GM21576 (cell line): ENCODE results near the gene ETV5.

Experiments used
- ATAC-seq: cut with Tn5 transposase; IDR thresholded peaks from one replicate; pipeline ENCODE4 v1.9.1; 2021; ENCODE audit warnings: mild to moderate bottlenecking, moderate library complexity; ENCODE audit not compliant: unreplicated experiment

The ETV5 gene

GRCh38 chr3:186070133-186070532 lies 38.8 kb downstream of the ETV5 start:
- no peak for ATAC-seq

DNA sequence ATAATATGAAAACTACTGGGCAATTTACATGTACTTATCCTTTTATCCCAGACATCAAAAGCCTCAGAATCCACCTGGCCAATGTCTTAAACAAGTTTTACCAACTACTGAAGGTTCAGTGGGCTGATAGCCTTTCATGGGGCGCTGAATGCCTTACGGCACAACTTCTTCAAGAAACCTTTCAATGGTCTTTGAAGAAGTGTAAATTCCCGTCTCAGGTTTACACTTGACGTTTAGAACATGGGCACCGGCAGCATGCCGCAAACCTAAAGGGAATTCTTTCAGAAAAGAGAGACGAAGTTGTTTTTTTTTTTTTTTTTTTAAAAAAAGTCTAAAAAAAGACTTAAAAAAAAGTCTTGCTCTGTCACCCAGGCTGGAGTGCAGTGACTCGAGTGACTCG lies 39.7 kb downstream of the ETV5 start:
- no peak for ATAC-seq

GRCh38 chr3:186068243-186068552 lies 40.7 kb downstream of the ETV5 start:
- no peak for ATAC-seq

- no peak for ATAC-seq
Observed at GRCh38 chr3:186067360-186068242, 41.3 kb downstream of the ETV5 start.

- ATAC-seq = peak; percentile 84
Observed at GRCh38 chr3:186060222-186060621, 48.7 kb downstream of the ETV5 start.

DNA sequence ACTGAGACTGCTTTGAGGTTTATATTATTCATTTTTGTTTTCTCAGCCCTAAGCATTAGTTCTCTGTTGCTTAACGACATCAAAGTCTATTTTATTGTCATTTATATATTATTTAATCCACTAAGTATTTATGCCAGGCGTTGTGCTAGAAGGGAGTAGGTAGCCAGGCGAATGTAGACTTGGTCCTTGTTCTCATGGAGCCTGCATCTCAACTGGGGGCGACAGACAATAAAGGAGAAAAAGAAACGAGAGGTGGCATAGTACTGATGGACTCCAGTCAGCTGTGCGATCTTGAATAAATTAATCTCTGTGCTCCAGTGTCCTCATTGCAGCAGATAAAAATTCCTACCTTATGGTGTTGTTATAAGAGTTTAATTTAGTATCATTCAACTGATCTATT lies 49.7 kb downstream of the ETV5 start:
- ATAC-seq = no peak

- ATAC-seq = no peak
Observed at GRCh38 chr3:186058225-186058624, 50.7 kb downstream of the ETV5 start.

DNA sequence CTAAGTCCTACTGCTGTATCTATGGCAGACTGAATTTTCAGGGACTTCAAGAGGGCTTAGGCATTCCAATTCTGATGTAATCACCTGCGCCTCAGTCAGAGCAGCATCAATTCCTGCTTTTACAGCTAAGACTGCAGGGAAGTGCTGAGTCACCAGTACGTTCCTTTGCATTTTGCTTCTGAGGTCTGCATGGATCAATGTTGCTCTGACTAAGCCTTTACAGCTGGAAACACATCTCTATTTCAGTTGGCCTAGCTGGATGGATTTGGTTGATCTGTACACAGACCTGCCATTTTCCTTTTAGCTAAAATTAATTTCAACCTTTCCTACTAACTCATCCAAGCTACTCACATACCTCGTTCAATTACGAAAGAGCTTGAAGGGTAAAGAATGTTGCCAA lies 51.3 kb downstream of the ETV5 start:
- no peak for ATAC-seq

GRCh38 chr3:186054792-186055352 lies 54.0 kb downstream of the ETV5 start:
- no peak for ATAC-seq

DNA sequence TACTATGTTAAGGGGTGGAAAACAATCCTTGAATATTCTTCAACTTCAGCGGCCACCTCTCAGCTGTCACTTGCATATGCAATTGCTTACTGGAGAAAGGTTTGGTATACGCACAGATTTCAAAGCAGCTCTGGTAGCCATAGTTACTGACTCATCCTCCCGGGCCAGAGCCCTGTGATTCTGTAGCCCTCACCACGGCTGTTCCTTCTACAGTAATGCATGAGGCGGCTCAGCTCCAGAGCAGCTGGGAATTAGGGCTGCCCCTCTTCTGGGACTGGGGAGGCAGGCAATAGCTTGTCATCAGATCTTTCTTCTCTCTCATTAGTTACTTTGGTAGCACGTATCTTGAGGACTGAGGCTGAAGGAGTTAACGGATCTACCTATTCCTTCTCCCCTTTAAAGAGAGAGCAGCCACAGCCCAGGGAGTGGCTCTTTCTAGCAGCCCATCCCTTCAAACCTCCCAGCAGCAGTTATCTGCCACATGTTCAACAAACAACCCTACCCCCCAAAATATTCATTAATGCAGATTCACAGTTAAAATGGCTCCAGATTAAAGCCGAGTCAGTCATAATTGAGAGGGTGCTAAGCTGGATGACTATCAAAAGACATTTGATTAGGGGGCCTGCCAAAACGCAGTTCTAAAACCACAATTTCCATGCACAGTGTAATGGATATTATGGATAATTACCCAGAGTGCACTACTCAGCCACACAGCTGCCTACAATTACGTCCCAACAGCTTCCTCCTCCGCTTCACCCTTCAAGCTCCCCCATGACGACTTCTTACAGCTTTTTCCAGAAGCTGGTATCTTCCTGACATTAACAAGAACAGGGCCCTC lies 54.7 kb downstream of the ETV5 start:
- no peak for ATAC-seq

- no peak for ATAC-seq
Observed at GRCh38 chr3:186052096-186052840, 56.6 kb downstream of the ETV5 start.

DNA sequence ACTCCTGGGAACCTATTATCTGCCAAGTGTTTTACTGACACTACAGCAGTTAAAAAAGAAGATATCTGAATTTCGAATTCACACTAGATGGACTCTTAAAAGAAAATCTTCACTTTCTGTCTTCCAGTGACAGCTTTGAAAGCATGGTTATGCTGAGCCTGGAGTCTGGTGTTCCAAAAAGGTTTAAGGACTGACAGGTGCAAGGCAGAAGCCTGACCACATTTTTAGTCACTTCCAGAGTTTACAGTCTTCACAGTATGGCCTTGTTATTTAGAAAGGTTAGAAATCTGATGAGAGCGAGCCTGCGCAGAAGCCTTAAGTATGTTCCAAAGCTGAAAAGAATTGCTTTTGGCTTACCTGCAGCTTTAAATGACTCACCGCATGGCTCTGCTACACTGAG lies 59.9 kb downstream of the ETV5 start:
- ATAC-seq = no peak

DNA sequence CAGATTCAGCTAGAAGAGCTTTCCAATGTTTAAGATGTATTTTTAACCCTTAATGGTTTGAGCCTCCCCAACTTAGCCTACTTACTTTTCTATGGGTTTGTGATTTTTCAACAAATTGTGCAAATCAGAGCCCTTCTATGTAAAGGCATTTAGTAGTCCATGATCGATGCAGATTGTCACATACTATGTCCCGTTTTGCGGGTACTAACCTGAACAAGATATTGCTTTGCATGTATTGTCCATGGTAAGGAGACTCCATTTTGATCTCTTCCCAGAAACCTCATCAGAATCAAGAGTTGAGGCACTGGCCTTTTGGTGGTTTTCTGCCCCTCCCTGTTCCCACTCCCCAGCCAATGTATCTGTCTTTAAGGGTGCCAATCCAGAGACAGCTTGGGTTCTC lies 60.8 kb downstream of the ETV5 start:
- no peak for ATAC-seq

DNA sequence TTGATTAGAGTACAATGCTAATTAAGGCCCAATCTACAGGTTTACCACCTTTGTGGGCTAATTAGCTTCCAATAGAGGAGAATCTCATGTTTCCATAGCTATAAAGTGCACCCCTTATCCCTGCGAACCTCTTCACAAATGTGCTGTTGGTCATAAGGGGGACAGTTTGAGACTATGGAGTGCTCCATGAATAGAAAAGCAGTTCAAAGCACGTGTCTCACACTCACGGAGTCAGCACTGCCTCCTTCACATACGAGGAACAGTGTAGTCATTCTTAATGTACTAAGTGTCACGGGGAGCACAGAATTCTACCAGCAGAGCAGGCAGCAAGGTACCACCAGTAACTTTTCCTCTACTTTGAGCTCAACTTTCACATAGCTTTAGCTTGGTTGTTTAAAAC lies 62.1 kb downstream of the ETV5 start:
- ATAC-seq = no peak

DNA sequence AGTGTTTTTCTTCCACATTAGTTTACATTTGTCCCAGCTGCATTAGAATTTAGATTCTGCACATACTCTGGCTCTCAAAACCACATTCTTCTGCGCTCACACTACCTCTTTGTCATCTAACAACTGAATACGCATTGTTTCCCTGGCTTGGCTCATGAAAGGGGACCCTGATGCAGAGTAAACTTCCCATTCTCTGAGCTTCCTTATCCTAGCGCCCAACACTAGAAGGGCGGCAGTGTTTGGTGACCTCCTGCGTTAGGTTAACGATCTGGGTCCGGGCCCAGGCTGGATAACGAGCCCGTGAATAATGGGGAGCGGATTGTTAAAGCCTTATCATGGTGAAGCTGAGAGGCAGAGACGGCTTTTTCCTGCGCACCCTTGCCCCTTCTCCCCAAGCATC lies 63.9 kb downstream of the ETV5 start:
- ATAC-seq = no peak

- ATAC-seq = no peak
Observed at GRCh38 chr3:186044427-186044826, 64.5 kb downstream of the ETV5 start.

DNA sequence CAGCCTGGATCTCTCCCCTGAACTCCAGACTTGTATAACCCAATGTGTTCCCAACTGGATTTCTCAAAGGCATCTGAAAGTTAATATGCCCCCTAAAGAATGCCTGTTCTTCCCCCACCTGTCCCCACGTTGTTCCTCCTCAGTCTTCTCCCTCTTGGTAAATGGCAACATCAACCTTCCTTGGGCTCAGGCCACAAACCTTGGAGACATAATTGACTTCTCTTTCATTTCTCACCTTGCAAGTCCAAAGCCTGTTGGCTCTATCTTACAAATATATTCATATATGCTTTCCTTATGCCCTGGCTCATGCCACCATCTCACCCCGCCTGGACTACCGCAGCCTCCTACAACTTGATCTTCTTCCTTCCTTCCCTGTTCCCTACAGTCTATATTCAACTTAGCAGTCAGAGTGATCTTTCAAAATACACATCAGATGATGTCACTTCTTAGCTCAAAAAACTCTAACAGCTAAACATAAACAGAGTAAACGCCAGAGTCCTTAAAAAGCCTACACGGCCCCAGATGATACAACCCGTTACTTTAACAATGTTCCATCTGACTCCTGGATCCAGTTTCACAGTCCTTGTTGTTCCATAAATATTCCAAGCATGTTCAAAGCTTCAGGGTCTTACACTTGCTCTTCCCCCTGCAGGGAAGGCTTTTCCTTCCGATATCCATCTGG lies 66.2 kb downstream of the ETV5 start:
- no peak for ATAC-seq

GRCh38 chr3:186042036-186042435 lies 66.9 kb downstream of the ETV5 start:
- ATAC-seq = no peak

DNA sequence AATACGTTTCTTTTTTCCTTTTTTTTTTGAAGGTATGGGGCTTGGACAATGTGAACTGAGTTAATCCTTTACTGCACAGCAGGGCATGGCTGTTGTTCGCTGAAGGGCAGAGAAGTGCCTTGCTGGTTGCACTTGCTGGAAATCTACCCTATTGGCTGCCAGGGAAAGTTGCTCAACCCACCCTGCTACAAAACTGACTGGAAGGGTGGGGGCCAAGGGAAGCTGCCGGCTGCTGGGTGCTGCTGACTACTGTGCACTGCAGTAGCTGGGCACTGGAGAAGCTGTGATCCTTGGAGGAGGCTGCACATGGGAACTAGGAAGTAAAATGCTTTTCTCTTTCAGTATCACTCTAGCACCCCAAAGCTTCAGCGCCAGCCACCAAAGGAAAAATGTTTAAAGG lies 70.5 kb downstream of the ETV5 start:
- no peak for ATAC-seq

- no peak for ATAC-seq
Observed at GRCh38 chr3:186035277-186035676, 73.6 kb downstream of the ETV5 start.

GRCh38 chr3:186032321-186032720 lies 76.6 kb downstream of the ETV5 start:
- ATAC-seq = no peak
